ENCODE data around the gene AATK. TPM values are rescaled to one million over a fixed set of nuclear protein-coding genes. Genes with fewer than 3 reads are reported as not detected.

Gene AATK, protein sequence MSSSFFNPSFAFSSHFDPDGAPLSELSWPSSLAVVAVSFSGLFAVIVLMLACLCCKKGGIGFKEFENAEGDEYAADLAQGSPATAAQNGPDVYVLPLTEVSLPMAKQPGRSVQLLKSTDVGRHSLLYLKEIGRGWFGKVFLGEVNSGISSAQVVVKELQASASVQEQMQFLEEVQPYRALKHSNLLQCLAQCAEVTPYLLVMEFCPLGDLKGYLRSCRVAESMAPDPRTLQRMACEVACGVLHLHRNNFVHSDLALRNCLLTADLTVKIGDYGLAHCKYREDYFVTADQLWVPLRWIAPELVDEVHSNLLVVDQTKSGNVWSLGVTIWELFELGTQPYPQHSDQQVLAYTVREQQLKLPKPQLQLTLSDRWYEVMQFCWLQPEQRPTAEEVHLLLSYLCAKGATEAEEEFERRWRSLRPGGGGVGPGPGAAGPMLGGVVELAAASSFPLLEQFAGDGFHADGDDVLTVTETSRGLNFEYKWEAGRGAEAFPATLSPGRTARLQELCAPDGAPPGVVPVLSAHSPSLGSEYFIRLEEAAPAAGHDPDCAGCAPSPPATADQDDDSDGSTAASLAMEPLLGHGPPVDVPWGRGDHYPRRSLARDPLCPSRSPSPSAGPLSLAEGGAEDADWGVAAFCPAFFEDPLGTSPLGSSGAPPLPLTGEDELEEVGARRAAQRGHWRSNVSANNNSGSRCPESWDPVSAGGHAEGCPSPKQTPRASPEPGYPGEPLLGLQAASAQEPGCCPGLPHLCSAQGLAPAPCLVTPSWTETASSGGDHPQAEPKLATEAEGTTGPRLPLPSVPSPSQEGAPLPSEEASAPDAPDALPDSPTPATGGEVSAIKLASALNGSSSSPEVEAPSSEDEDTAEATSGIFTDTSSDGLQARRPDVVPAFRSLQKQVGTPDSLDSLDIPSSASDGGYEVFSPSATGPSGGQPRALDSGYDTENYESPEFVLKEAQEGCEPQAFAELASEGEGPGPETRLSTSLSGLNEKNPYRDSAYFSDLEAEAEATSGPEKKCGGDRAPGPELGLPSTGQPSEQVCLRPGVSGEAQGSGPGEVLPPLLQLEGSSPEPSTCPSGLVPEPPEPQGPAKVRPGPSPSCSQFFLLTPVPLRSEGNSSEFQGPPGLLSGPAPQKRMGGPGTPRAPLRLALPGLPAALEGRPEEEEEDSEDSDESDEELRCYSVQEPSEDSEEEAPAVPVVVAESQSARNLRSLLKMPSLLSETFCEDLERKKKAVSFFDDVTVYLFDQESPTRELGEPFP (N-terminal part only)
- total RNA-seq (2014; rRNA removed; shearing (Covaris generic)) = 7.5 and 19.0 TPM in 2 replicates

DNA sequence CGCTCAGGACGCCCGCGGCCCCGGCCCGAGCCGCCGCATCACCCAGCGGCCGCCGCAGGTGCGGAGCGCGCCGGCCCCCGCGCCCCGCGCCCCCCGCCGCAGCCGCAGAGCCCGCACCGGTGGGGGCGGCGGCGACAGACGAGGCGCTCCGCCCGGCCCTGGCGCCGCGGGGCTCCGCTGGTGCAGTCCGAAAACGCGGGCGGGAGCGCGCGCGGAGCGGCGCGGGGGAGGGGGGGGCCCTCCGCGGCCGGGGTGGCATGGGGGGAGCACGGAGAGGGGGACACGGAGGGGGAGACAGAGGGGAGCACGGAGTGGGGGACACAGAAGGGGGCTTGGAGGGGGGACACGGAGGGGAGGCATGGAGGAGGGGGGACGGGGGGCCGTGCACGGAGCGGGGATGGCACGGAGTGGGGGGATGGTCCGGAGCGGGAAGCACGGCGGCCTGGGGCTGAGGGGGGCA lies at the start of gene AATK:
Gene AATK (minus strand): TSS at position 189 of the 460 bp plus-strand sequence. CDS start 229 bp downstream, outside the sequence.
- peak; percentile 46 for DNase-seq (ENCODE audit: low spot score)
- in situ Hi-C loops (cut with HindIII; ENCODE audit: low sequenced_read_pairs) = no loop called here

DNA sequence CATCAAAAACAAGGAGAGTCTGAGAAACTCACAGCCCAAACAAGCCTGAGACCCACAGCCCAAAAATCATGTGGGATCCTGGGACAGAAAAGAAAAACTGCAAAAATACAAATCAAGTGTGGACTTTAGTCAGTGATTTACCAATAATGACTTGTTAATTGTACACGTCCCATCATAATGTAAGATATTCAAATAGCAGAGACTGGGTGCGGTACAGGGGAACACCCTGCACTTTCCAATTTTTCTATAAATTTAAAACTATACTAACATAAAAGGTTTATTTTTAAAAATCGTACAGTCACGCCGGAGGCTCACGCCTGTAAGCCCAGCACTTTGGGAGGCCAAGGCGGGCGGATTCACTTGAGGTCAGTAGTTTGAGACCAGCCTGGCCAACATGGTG lies 48.0 kb upstream of the AATK start:
- no peak for DNase-seq (ENCODE audit: low spot score)
- in situ Hi-C loops (cut with HindIII; ENCODE audit: low sequenced_read_pairs) = no loop called here

DNA sequence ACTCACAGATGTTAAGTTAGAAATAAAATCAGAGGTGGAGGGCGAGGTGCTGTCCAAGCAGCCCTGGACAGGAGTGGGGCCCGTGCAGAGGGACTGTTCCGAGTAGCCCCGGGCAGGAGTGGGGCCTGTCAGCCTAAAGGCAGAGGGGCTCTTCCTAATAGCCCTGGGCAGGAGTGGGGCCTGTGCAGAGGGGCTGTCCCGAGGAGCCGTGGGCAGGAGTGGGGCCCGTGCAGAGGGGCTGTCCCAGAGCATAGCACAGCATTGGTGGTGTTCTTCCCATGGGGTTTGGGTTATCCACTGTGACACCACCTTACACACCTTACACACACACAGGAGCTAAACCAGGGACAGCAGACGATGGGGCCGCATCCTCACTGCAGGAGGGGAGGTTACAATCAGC lies 46.3 kb upstream of the AATK start:
- in situ Hi-C loops (cut with HindIII; ENCODE audit: low sequenced_read_pairs) = no loop called here
- no peak for DNase-seq (ENCODE audit: low spot score)

GRCh38 chr17:81210868-81211267 lies 44.8 kb upstream of the AATK start:
- in situ Hi-C loops (cut with HindIII; ENCODE audit: low sequenced_read_pairs) = no loop called here
- no peak for DNase-seq (ENCODE audit: low spot score)

DNA sequence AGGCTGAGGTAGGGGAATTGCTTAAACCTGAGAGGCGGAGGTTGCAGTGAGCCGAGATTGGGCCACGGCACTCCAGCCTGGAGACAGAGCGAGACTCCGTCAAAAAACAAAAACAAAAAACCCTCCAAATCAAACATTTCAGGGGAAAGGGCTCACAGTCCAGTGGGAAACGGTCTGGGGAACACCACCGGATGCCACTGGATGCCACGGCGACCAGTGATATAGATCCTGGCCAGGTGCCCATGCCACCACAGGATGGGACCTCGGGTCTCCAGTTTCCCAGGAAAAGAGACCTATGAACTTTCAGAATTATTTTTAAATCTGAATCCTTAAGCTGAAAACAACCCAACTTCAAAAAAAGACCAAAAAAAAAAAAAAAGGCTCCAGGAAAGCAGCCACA lies 44.4 kb upstream of the AATK start:
- DNase-seq (ENCODE audit: low spot score) = no peak
- in situ Hi-C loops (cut with HindIII; ENCODE audit: low sequenced_read_pairs) = no loop called here

- DNase-seq (ENCODE audit: low spot score) = no peak
- in situ Hi-C loops (cut with HindIII; ENCODE audit: low sequenced_read_pairs) = no loop called here
Observed at GRCh38 chr17:81209141-81209540, 43.1 kb upstream of the AATK start.

DNA sequence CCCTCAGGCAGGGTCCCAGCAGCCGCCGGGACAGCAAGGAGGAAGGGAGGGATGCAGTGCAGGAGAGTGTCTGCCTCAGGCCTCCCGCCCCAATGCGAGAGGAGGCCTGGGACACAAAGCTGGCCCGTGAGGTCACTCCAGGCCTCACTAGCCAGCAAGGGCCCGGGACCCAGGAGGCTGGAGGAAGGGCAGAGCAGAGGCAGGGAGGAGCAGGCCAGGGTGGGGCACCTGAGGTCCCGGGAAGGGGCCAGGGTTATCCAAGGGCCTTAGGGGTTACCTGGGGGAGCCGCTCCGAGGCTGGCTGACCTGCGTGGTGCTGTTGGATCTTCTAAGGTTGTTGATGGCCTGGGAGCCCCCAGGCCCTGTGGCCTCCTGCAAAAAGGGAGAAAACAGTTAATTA lies 42.6 kb upstream of the AATK start:
- in situ Hi-C loops (cut with HindIII; ENCODE audit: low sequenced_read_pairs) = no loop called here
- no peak for DNase-seq (ENCODE audit: low spot score)

DNA sequence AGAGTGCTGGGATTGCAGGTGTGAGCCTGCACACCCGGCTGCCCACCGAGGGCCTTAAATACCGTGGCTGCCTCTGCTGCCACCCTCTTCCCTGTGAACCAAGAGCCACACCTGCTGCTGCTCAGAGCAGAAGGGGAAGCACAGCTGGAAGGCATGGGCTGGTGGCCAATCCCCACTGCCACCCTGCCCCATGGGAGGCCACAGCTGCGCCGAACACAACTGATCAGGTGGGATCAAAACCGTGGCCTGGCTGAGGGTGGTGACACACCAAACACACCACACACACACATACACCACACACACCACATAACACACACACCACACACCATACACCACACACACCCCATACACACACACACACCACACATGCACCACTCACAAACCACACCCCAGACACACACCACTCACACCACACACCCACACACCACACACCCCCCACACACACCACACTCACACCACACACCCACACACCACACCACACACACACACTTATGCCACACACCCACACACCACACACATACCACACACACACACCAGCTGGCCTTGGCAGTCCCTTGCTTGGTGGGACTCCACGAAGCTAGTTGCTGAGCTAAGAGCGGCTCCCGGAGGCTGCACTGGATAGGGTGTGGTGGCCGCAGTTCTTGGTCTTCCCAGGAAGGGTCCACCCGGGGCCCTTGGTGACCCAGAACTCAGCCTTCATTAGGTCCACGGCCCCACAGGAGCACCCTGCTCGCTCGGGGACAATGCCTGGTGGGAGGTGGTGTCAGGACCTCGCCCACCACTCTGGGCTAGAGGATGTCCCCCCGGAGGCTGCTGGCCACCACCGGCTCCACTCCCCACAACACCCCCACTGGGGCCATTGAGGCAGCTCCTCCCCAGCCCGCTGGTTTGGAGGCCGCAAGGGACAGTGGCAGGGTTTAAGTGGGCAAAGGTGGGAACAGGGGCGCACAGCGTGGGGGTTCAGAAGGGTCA lies 41.9 kb upstream of the AATK start:
- in situ Hi-C loops (cut with HindIII; ENCODE audit: low sequenced_read_pairs) = no loop called here
- no peak for DNase-seq (ENCODE audit: low spot score)

DNA sequence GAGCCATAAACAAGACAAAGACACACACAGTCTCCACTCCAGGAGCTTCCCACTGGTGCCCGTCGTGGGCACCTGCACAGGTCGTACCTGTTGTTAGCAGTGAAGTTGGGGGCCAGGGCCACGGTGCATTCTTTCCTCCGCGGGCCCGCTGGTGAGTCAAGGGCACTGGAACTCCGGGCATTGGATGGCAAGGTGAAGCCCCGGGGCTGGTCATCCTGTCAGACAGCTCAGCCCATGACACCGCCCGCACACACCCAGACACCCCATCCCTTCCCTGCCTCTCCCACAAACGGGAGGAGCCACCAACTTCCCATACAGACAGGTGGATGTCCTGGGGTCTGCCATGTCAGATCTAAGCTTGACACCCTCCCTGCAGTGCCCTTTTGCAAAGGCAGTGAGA lies 40.6 kb upstream of the AATK start:
- no peak for DNase-seq (ENCODE audit: low spot score)
- in situ Hi-C loops (cut with HindIII; ENCODE audit: low sequenced_read_pairs) = no loop called here

GRCh38 chr17:81206166-81206565 lies 40.1 kb upstream of the AATK start:
- in situ Hi-C loops (cut with HindIII; ENCODE audit: low sequenced_read_pairs) = no loop called here
- DNase-seq (ENCODE audit: low spot score) = no peak

- DNase-seq (ENCODE audit: low spot score) = no peak
- in situ Hi-C loops (cut with HindIII; ENCODE audit: low sequenced_read_pairs) = no loop called here
Observed at GRCh38 chr17:81204578-81204977, 38.6 kb upstream of the AATK start.

DNA sequence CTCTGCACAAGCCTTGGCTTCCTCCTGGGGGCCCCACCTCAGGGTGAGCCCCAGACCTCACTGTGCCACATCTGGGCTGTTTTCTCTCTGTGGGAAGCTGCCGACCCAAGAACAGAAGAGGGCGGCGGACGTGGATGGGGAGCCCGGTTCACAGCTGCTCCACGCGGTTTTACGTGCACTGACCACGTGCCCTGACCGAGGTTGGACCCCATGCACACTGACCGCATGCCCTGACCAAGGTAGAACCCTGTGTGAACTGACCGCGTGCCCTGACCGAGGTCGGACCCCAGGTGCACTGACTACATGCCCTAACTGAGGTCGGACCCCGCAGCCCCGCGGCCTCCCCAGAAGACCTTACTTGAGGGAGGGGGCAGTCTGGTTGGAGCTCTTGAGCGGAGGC lies 37.1 kb upstream of the AATK start:
- DNase-seq (ENCODE audit: low spot score) = no peak
- in situ Hi-C loops (cut with HindIII; ENCODE audit: low sequenced_read_pairs) = no loop called here

DNA sequence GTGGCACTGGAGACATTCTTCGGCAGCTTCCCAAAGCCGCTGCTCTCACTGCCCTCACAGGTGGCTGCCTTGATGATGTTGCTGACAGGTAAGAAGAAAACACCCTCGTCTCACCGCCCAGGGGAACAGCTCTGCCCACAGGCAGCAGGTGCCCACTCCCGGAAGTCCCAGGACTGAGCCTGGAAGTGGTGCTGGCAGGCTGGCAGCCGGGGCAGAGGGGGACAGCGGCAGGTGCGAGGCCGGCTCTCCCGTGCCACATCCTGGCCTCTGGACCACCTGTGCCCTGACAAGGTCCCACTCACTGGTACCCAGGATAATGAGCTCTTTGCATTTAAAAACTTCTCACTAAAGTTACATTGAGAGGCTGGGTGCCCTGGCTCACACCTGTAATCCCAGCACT lies 36.3 kb upstream of the AATK start:
- DNase-seq (ENCODE audit: low spot score) = no peak
- in situ Hi-C loops (cut with HindIII; ENCODE audit: low sequenced_read_pairs) = no loop called here

DNA sequence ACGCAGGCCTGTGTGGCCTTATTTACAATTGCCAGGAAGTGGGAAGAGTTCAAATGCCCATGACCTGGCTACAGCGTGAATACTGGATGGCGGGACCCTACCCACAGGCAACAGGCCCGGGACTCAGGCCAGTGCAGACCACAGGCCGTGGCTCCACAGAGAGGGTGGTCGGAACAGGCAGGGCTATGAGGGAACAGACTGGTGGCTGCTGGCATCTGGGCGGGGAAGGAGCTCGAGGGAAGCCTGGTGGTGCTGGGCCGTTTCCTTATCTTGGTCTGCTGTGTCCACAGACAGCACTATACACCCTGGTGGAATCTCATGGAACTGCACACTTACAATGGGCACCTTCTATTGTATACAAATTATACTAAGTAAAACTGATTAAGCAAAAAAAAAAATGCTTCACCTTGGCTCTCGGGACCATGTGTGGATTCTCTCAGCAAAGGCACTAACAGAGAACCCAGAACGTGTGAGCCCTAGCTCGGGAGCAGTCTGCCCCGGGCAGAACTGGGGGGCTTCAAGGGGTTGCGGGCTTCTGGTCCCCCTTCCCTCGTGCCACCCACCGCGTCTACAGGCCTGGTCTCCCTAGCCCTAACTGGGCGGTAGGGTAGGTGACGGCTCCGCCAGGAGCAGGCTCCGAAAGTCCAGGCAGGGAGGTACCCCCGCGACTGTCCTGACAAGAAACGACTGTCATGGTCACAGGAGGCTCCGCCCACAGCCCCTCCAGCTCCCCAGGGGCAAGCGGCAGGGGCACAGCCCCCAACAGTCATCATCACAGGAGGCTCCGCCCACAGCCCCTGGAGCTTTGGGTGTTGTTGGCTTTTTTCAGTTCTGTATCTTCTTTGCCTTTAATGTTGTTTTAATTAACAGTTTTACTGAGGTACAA lies 34.9 kb upstream of the AATK start:
- in situ Hi-C loops (cut with HindIII; ENCODE audit: low sequenced_read_pairs) = no loop called here
- peak; percentile 82 for DNase-seq (ENCODE audit: low spot score)

DNA sequence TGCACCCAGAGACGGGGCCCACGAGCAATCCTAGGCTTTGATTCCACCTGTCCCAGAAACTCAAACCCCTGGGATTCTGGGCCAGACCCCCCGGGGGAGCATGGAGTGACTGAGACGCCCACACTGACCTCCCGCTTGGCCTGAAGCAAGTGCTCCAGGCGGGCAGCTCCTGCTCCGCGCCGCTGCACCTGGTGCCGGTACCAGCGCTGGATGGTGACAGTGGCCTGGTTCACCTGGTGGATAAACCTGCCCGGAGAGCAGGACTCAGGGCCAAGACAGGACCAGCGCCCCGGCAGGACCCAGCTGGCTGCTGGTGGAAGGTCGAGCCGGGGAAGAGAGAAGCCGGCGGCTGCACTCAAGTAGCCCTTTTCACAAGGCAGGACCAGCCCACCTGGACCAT lies 34.2 kb upstream of the AATK start:
- DNase-seq (ENCODE audit: low spot score) = no peak
- in situ Hi-C loops (cut with HindIII; ENCODE audit: low sequenced_read_pairs) = no loop called here

DNA sequence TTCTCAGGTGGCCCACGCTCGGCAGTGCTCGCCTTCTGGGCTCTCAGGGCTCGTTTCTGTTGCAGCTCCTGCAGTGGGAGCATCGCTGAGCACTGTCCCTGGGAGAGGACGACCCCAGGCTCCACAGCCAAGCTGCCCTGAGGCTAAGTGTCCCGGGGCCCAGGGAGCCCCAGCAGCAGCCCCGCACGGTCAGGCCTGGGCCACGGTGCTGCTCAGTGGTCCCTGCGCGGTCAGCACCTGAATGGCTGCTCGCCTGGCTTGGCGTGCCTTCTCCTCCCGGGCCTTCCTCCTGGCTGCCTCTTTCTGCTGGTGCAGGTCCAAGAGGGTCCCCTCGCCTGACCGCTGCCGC lies 33.4 kb upstream of the AATK start:
- DNase-seq (ENCODE audit: low spot score) = no peak
- in situ Hi-C loops (cut with HindIII; ENCODE audit: low sequenced_read_pairs) = no loop called here

DNA sequence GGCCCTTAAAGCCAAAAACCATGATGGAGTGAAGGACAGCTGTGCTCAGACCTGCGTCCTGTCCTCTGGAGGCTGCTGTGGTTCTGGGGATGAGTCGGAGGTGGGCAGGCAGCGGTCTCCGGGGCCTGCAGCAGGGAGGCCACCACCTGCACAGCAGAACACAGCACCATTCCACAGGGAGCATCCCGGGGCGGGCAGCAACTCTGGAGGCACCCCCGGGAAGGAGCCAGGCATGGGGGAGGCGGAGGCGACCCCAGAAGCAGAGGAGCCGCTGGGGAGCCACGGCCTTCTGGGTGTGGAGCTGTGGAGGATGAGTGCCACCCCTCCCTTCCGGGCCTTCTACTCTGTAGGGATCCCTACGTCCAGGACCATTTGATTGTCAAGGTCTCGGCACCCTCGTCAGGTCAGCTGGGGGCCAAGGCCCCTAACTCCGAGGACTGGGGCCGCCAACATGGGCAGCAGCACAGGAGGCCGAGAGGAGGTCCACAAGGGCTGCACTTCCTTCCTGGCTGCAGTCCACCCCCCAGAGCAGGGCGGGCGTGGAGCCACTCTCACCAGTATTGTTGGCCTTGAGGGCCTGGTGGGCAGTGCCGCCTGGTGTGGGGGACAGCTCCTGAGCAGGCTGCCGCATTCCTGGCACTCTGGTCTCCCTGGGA lies 32.9 kb upstream of the AATK start:
- in situ Hi-C loops (cut with HindIII; ENCODE audit: low sequenced_read_pairs) = no loop called here
- DNase-seq (ENCODE audit: low spot score) = no peak

All from G401 (cell line).